Esophagus squamous epithelium (tissue), 4 donors: Measurements from ENCODE around the gene ZNF783.

Experiments used
- CTCF ChIP-seq, 6 experiments: fragments of 450-650 bp in 4 of 6; fragments of 200-600 bp in 2 of 6; sonication (generic) in 2 of 6; IDR thresholded peaks; one replicate each; pipeline ENCODE4 v1.5.1; 2016 to 2019; ENCODE audit warnings: antibody characterized with exemption in 6 of 6, mild to moderate bottlenecking in 4 of 6, moderate library complexity in 4 of 6
- POLR2A ChIP-seq, 4 donors: fragments of 450-650 bp; IDR thresholded peaks; one replicate each; pipeline ENCODE4 v1.6.1; 2017; ENCODE audit warnings: antibody characterized with exemption in 4 of 4, mild to moderate bottlenecking in 4 of 4, moderate library complexity in 3 of 4

DNA sequence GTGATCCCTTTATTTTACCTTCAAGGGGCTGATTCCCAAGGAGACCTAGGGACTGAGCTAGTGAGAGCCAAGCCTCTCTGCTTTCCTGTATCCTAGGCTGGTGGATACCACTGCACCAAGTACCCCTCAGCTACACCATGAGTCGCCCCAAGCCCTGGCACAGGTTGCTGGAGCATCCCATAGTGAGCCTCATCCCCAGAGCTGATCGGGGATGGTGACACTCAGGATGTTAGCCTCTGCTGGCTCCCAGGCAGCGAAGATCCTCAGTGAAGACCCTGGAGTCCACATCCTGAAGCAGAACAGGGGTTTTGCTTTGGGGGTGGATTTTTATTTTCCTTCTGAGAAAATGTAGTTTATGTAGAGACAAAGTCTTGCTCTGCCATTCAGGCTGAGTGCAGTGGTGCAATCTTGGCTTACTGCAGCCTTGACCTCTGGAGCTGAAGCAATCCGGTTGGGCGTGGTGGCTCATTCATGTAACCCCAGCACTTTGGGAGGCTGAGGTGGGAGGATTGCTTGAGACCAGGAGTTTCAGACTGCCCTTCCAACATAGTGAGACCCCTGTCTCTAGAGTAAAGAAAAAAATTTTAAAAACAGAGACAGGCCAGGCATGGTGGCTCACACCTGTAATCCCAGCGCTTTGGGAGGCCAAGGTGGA, 35.0 kb upstream of the ZNF783 start:
- TF ChIP-seq CTCF (IDR thresholded peaks at IDR 0.05) (no peak), POLR2A (IDR thresholded peaks at IDR 0.05) (no peak)
